Left forelimb (tissue), 1 donor: ENCODE measurements around the gene ACTA2.

ENCODE experiments used
- DNase-seq: peaks from one replicate; pipeline ENCODE4 v3.0.0-alpha.2; 2018; ENCODE audit warnings: low spot score

ACTA2 gene

GRCh38 chr10:88892222-88892967 is 60.2 kb downstream of the ACTA2 start:
- DNase-seq: no peak

GRCh38 chr10:88890681-88891381 is 61.7 kb downstream of the ACTA2 start:
- DNase-seq: no peak

- no peak for DNase-seq
Measured at GRCh38 chr10:88889559-88890337, 62.8 kb downstream of the ACTA2 start.

DNA sequence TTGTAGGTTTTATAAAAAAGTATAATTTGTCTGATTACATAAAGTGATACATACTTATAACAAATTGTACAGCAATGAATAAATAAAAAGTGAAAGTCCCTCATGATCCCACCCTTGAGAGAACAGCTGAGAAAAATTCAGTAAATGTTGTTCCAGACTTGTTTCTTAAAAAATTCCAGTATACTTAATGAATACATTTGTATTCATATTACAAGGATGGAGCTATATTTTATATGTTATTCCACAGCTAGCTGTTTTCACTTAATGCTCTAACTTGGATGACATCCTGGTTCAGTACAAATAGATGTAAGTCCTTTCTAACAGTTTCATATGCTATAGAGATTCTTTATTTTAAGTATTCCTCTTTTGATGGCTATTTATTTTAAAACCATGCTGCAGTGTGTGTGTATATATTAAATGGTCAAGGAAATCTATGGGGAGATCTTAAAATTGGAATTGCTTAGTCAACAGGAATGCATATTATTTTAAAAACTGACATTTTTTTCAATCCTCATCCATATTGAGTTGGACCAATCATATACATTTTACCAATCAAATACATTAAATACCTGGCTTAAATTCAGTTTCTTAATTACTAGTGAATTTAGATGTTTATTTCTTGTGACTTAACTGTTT is 63.6 kb downstream of the ACTA2 start:
- no peak for DNase-seq

DNA sequence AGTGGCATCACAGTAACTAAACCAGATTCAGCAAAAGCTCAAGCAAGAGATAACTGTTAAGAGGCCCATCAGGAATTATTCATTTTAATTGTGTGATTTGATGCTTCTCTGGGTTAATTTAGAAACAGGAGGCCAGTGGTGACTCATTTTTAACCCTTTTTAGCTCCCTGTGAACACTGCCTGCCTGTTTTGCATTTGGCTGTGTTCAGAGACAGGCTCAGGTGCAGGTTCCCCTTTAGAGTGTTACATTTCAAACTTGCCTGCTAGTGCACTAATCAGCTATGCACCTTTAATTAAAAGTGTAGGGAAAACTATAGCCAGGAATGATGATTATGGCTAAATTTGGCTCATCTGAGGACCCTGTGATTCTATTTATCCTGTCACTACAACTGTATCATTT is 66.0 kb downstream of the ACTA2 start:
- no peak for DNase-seq
